HG02610 (cell line): Measurements from ENCODE around the gene SDHAF4.
A peak's percentile ranks its signal among the peaks of the same experiment; 100 is the strongest.
"Not testable (repeated sequence)": the region's sequence is repeated elsewhere in the genome, so short reads cannot be mapped to it uniquely, and the experiment has no call there.

Experiments
- ATAC-seq: cut with Tn5 transposase; IDR thresholded peaks from one replicate; pipeline ENCODE4 v1.9.1; 2021; ENCODE audit warnings: mild to moderate bottlenecking, moderate library complexity; ENCODE audit not compliant: unreplicated experiment

Gene SDHAF4

GRCh38 chr6:70566751-70567382, at the start of gene SDHAF4:
Gene SDHAF4 (plus strand): TSS chr6:70566930. CDS start chr6:70566941, 11 bp downstream.
- ATAC-seq: peak; percentile 99

GRCh38 chr6:70518723-70519122, 48.0 kb upstream of the SDHAF4 start:
- no peak for ATAC-seq

GRCh38 chr6:70520575-70520974, 46.2 kb upstream of the SDHAF4 start:
- no peak for ATAC-seq

GRCh38 chr6:70524721-70525286, 41.9 kb upstream of the SDHAF4 start:
- ATAC-seq: no peak

GRCh38 chr6:70527071-70527737, 39.5 kb upstream of the SDHAF4 start:
- no peak for ATAC-seq

- no peak for ATAC-seq
Observed at GRCh38 chr6:70530023-70530422, 36.7 kb upstream of the SDHAF4 start.

- ATAC-seq: no peak
Observed at GRCh38 chr6:70531133-70531532, 35.6 kb upstream of the SDHAF4 start.

- ATAC-seq: no peak
Observed at GRCh38 chr6:70537266-70537665, 29.5 kb upstream of the SDHAF4 start.

GRCh38 chr6:70538376-70538775, 28.4 kb upstream of the SDHAF4 start:
- peak; percentile 88 for ATAC-seq

- ATAC-seq: no peak
Observed at GRCh38 chr6:70547313-70547712, 19.4 kb upstream of the SDHAF4 start.

GRCh38 chr6:70547905-70548304, 18.8 kb upstream of the SDHAF4 start:
- ATAC-seq: no peak

GRCh38 chr6:70549327-70549726, 17.4 kb upstream of the SDHAF4 start:
- ATAC-seq: no peak

- ATAC-seq: no peak
Observed at GRCh38 chr6:70551566-70551965, 15.2 kb upstream of the SDHAF4 start.

GRCh38 chr6:70552286-70552940, 14.3 kb upstream of the SDHAF4 start:
- not testable (repeated sequence) for ATAC-seq

GRCh38 chr6:70552974-70553373, 13.8 kb upstream of the SDHAF4 start:
- no peak for ATAC-seq

GRCh38 chr6:70557998-70558397, 8.7 kb upstream of the SDHAF4 start:
- ATAC-seq: peak; percentile 46

- ATAC-seq: not testable (repeated sequence)
Observed at GRCh38 chr6:70562401-70562800, 4.3 kb upstream of the SDHAF4 start.

GRCh38 chr6:70563530-70563929, 3.2 kb upstream of the SDHAF4 start:
- ATAC-seq: no peak

- no peak for ATAC-seq
Observed at GRCh38 chr6:70574643-70575042, 7.9 kb downstream of the SDHAF4 start.

- no peak for ATAC-seq
Observed at GRCh38 chr6:70575899-70576495, 9.3 kb downstream of the SDHAF4 start.

- ATAC-seq: peak; percentile 96
Observed at GRCh38 chr6:70586114-70586513, 19.4 kb downstream of the SDHAF4 start.
